Natural killer cell (primary cell): Measurements from ENCODE around the gene HINT2. TPM values are rescaled to one million over a fixed set of nuclear protein-coding genes. Genes with fewer than 3 reads are reported as not detected.

Source experiments
- ATAC-seq, 3 donors: fragments of 150-1000 bp in 2 of 3; fragments of 200-7000 bp in 1 of 3; cut with Tn5 transposase; 1 replicate in 1 of 3; 2 replicates in 2 of 3; pipeline ENCODE4 v1.10.0; 2021; ENCODE audit warnings: mild to moderate bottlenecking in 2 of 3, moderate library complexity in 2 of 3
- DNase-seq, 2 donors: peaks; one replicate each; pipeline versions ENCODE4 v3.0.0 to v3.0.0-alpha.2; 2013 to 2021; ENCODE audit warnings: mixed read lengths in 1 of 2
- H3K27ac ChIP-seq: one replicate; pipeline ENCODE4 v1.5.1; 2013; ENCODE audit warnings: mild to moderate bottlenecking, low read length
- H3K27me3 ChIP-seq: one replicate; pipeline ENCODE4 v1.6.1; 2013; ENCODE audit warnings: low read length; ENCODE audit not compliant: control insufficient read depth, insufficient read depth
- H3K36me3 ChIP-seq: one replicate; pipeline ENCODE4 v1.6.1; 2013; ENCODE audit warnings: low read length; ENCODE audit not compliant: control insufficient read depth, insufficient read depth
- H3K4me1 ChIP-seq: one replicate; pipeline ENCODE4 v1.6.1; 2013; ENCODE audit warnings: low read length; ENCODE audit not compliant: control insufficient read depth, insufficient read depth
- H3K4me3 ChIP-seq: one replicate; pipeline ENCODE4 v1.5.1; 2013; ENCODE audit warnings: low read length
- H3K9me3 ChIP-seq: one replicate; pipeline ENCODE4 v1.6.1; 2013; ENCODE audit warnings: low read length; ENCODE audit not compliant: control insufficient read depth, insufficient read depth
- H3K27ac Mint-ChIP-seq, 2 donors: one replicate each; pipeline ENCODE4 v1.8.0; 2022; ENCODE audit warnings: mild to moderate bottlenecking in 2 of 2, mixed read lengths in 2 of 2, moderate library complexity in 1 of 2
- H3K27me3 Mint-ChIP-seq, 2 donors: one replicate each; pipeline ENCODE4 v1.8.0; 2022; ENCODE audit warnings: low read depth in 2 of 2, mixed read lengths in 2 of 2
- H3K36me3 Mint-ChIP-seq: one replicate; pipeline ENCODE4 v1.8.0; 2022; ENCODE audit warnings: mixed read lengths
- H3K4me1 Mint-ChIP-seq, 2 donors: one replicate each; pipeline ENCODE4 v1.8.0; 2022; ENCODE audit warnings: mixed read lengths in 2 of 2
- H3K4me3 Mint-ChIP-seq: one replicate; pipeline ENCODE4 v1.8.0; 2022; ENCODE audit warnings: mild to moderate bottlenecking, moderate library complexity, mixed read lengths
- H3K9me3 Mint-ChIP-seq, 2 donors: one replicate each; pipeline ENCODE4 v1.8.0; 2022; ENCODE audit warnings: mixed read lengths in 2 of 2
- CTCF ChIP-seq: fragments of 200-600 bp; IDR thresholded peaks from one replicate; pipeline ENCODE4 v1.8.0; 2022; ENCODE audit warnings: antibody characterized with exemption
- WGBS: methylation state at CpG from one replicate; pipeline ENCODE4 v1.1.7; 2013; ENCODE audit warnings: missing lambda C conversion rate; ENCODE audit not compliant: insufficient coverage; 5-methylcytosine and 5-hydroxymethylcytosine counted together
- intact Hi-C: fragments of 100-400 bp; cut with micrococcal nuclease; formaldehyde crosslinking; loops from one replicate; pipeline ENCODE4 v1.14.2; 2022
- total RNA-seq, 4 donors: library from RNA; stranded (reverse); fragments of 120-200 nt in 1 of 4; gene quantifications; one replicate each; pipeline versions ENCODE4 v1.2.3 to v1.2.4, GENCODE V29; 2013 to 2022

The HINT2 gene
- total RNA-seq, 3 donors from 2014 or later (not counting 1 experiment from before 2014, with no cell fraction given) = 25.8 to 27.5 (median 25.9) TPM

- Histone ChIP-seq H3K36me3 (no peaks in the 10 kb centered on the region), H3K27ac (no peak overlapping the region), H3K27me3 (no peaks in the 10 kb centered on the region), H3K4me3 (no peak overlapping the region), H3K9me3 (no peaks in the 10 kb centered on the region), H3K4me1 (peaks cover 13% of the 10 kb centered on the region)
- H3K27ac Mint-ChIP-seq = no peak overlapping the region
- TF ChIP-seq CTCF = no peak
- ATAC-seq = no peak
- intact Hi-C loops = loop anchor here (10.0 kb wide), 2 partner anchors 326 to 704 kb away; partner anchors contain the start of gene ATOSB
- 89% methylated on average over 3 of the region's 3 CpGs for WGBS
- peaks cover 19 to 28% of the 10 kb centered on the region in 2 donors for H3K4me1 Mint-ChIP-seq
- no peaks in the 10 kb centered on the region for H3K9me3 Mint-ChIP-seq
- H3K36me3 Mint-ChIP-seq = no peaks in the 10 kb centered on the region
- H3K4me3 Mint-ChIP-seq = no peak overlapping the region
- no peak for DNase-seq
- H3K27me3 Mint-ChIP-seq = no peaks in the 10 kb centered on the region
Measured at GRCh38 chr9:35818341-35818740, 3.5 kb upstream of the HINT2 start.

GRCh38 chr9:35816708-35817107, 1.9 kb upstream of the HINT2 start:
- no peak for TF ChIP-seq CTCF
- no peak overlapping the region for H3K4me3 ChIP-seq
- H3K9me3 Mint-ChIP-seq = no peaks in the 10 kb centered on the region
- H3K27me3 ChIP-seq = no peaks in the 10 kb centered on the region
- no peak for DNase-seq
- intact Hi-C loops = loop anchor here (10.0 kb wide), 2 partner anchors 328 to 702 kb away; partner anchors contain the start of gene ATOSB
- peaks cover 27% of the 10 kb centered on the region for H3K4me1 ChIP-seq
- ATAC-seq = no peak
- H3K4me3 Mint-ChIP-seq = peak overlapping the region; percentile 98
- no peaks in the 10 kb centered on the region for H3K27me3 Mint-ChIP-seq
- H3K27ac Mint-ChIP-seq = peak overlapping the region in 1 of 2 donors; percentile 96
- WGBS = 95% methylated on average over 1 of the region's 1 CpG
- no peaks in the 10 kb centered on the region for H3K36me3 ChIP-seq
- H3K27ac ChIP-seq = no peak overlapping the region
- H3K4me1 Mint-ChIP-seq = peaks cover 32 to 43% of the 10 kb centered on the region in 2 donors
- H3K9me3 ChIP-seq = no peaks in the 10 kb centered on the region
- H3K36me3 Mint-ChIP-seq = no peaks in the 10 kb centered on the region

GRCh38 chr9:35814106-35814840, 569 bp downstream of the HINT2 start:
- H3K4me1 Mint-ChIP-seq = peaks cover 43 to 53% of the 10 kb centered on the region in 2 donors
- H3K4me3 Mint-ChIP-seq = peak overlapping the region; percentile 98
- intact Hi-C loops = loop anchor here (2.0 to 10.0 kb wide), 3 partner anchors 81 to 699 kb away; partner anchors contain the start of genes ATOSB, CREB3 and TLN1
- Histone ChIP-seq H3K27ac (peak overlapping the region; percentile 82), H3K36me3 (no peaks in the 10 kb centered on the region), H3K9me3 (no peaks in the 10 kb centered on the region), H3K4me1 (peaks cover 38% of the 10 kb centered on the region), H3K4me3 (peak overlapping the region; percentile 73), H3K27me3 (no peaks in the 10 kb centered on the region)
- peak overlapping the region; percentile 96 to 98 for H3K27ac Mint-ChIP-seq
- no peaks in the 10 kb centered on the region for H3K36me3 Mint-ChIP-seq
- peak in 1 of 2 donors; percentile 61 for DNase-seq
- H3K9me3 Mint-ChIP-seq = no peaks in the 10 kb centered on the region
- no peaks in the 10 kb centered on the region for H3K27me3 Mint-ChIP-seq
- WGBS = 9% methylated on average over 29 of the region's 29 CpGs
- ATAC-seq = peak; percentile 4 to 12 (median 6)
- no peak for TF ChIP-seq CTCF
